HEK293 (cell line): ENCODE measurements around the gene HTRA2.
"Not testable (repeated sequence)": the region's sequence is repeated elsewhere in the genome, so short reads cannot be mapped to it uniquely, and the experiment has no call there.

ENCODE experiments used
- CTCF ChIP-seq: fragments of 450-650 bp; formaldehyde crosslinking; IDR thresholded peaks from 2 replicates; pipeline ENCODE4 v1.5.1; 2016; ENCODE audit warnings: missing biosample characterization, missing genetic modification characterization
- PBX3 ChIP-seq: sonication (generic); formaldehyde crosslinking; IDR thresholded peaks from 2 replicates; pipeline ENCODE4 v1.8.1; 2022; ENCODE audit warnings: mild to moderate bottlenecking, moderate library complexity, missing genetic modification reagents
- REST ChIP-seq: fragments of 450-650 bp; formaldehyde crosslinking; IDR thresholded peaks from 2 replicates; pipeline ENCODE4 v1.5.1; 2016; ENCODE audit warnings: missing biosample characterization, missing genetic modification characterization
- SALL2 ChIP-seq: fragments of 450-650 bp; formaldehyde crosslinking; IDR thresholded peaks from 2 replicates; pipeline ENCODE4 v1.5.0; 2017; ENCODE audit warnings: missing biosample characterization, mild to moderate bottlenecking, missing genetic modification characterization, borderline replicate concordance
- YY1 ChIP-seq: fragments of 450-650 bp; formaldehyde crosslinking; IDR thresholded peaks from 2 replicates; pipeline ENCODE4 v1.5.1; 2018; ENCODE audit warnings: missing biosample characterization, missing genetic modification characterization
- ZBTB21 ChIP-seq: fragments of 450-650 bp; formaldehyde crosslinking; IDR thresholded peaks from 2 replicates; pipeline ENCODE4 v1.5.1; 2017; ENCODE audit warnings: missing biosample characterization, missing genetic modification characterization
- ZNF132 ChIP-seq: fragments of 450-650 bp; formaldehyde crosslinking; IDR thresholded peaks from 2 replicates; pipeline ENCODE4 v1.5.1; 2017; ENCODE audit warnings: missing biosample characterization, missing genetic modification characterization, borderline replicate concordance
- ZNF274 ChIP-seq, 2 experiments: fragments of 200-500 bp in 1 of 2; fragments of 450-650 bp in 1 of 2; sonication (Bioruptor generic) in 1 of 2; formaldehyde crosslinking in 1 of 2; IDR thresholded peaks; 2 replicates each; pipeline versions ENCODE4 v1.5.1 to v1.6.1; 2014 to 2016; ENCODE audit warnings: borderline replicate concordance in 1 of 2, inconsistent platforms in 1 of 2, low read length in 1 of 2, missing biosample characterization in 1 of 2, missing genetic modification characterization in 1 of 2
- ZNF398 ChIP-seq: fragments of 450-650 bp; formaldehyde crosslinking; IDR thresholded peaks from 2 replicates; pipeline ENCODE4 v1.5.1; 2017; ENCODE audit warnings: missing biosample characterization, missing genetic modification characterization
- ZNF561 ChIP-seq: fragments of 450-650 bp; IDR thresholded peaks from 2 replicates; pipeline ENCODE4 v1.5.1; 2018; ENCODE audit warnings: missing biosample characterization, missing genetic modification characterization, borderline replicate concordance
- ZNF76 ChIP-seq: fragments of 450-650 bp; formaldehyde crosslinking; IDR thresholded peaks from 2 replicates; pipeline ENCODE4; 2016; ENCODE audit warnings: low read depth, missing biosample characterization, missing genetic modification characterization, borderline replicate concordance
- ZNF777 ChIP-seq: fragments of 450-650 bp; formaldehyde crosslinking; IDR thresholded peaks from 2 replicates; pipeline ENCODE4 v1.5.1; 2017; ENCODE audit warnings: missing biosample characterization, missing genetic modification characterization, borderline replicate concordance
- ZXDB ChIP-seq: fragments of 450-650 bp; formaldehyde crosslinking; IDR thresholded peaks from 2 replicates; pipeline ENCODE4 v1.5.1; 2016; ENCODE audit warnings: missing biosample characterization, missing genetic modification characterization

GRCh38 chr2:74561022-74561421 is 31.3 kb downstream of the HTRA2 start:
- TF ChIP-seq CTCF (tag by site-specific recombination); YY1 (tag by site-specific recombination); ZXDB; ZNF398 (tag by site-specific recombination); ZNF274 (IDR thresholded peaks at IDR 0.05; ENCODE audit: low read length); ZNF274 (tag by site-specific recombination; IDR thresholded peaks at IDR 0.05; ENCODE audit: borderline replicate concordance); ZNF132 (tag by site-specific recombination); ZNF76 (tag by site-specific recombination); ZNF561 (tag by site-specific recombination); PBX3 (CRISPR knock-in tag); ZBTB21 (tag by site-specific recombination); REST (tag by site-specific recombination); SALL2 (tag by site-specific recombination); ZNF777 (tag by site-specific recombination): not testable (repeated sequence)
